PFSK-1 (cell line): ENCODE results near the gene RBP3.

Experiments
- FOXP2 ChIP-seq: optimal IDR thresholded peaks from 2 replicates; pipeline ENCODE3; 2011; ENCODE audit warnings: borderline replicate concordance, control low read depth, inconsistent platforms; ENCODE audit not compliant: insufficient read depth; ENCODE audit errors: extremely low read length, extremely low read depth
- POLR2AphosphoS5 ChIP-seq: IDR thresholded peaks from 2 replicates; pipeline ENCODE4 v1.6.1; 2012; ENCODE audit warnings: low read depth, mild to moderate bottlenecking, control low read depth, low read length, moderate library complexity
- SIN3A ChIP-seq: IDR thresholded peaks from 2 replicates; pipeline ENCODE4 v1.6.1; 2012; ENCODE audit warnings: mild to moderate bottlenecking, low read length, moderate library complexity, borderline replicate concordance; ENCODE audit not compliant: insufficient read depth
- TAF1 ChIP-seq: IDR thresholded peaks from 2 replicates; pipeline ENCODE4 v1.6.1; 2012; ENCODE audit warnings: low read length, control low read depth, borderline replicate concordance; ENCODE audit not compliant: insufficient read depth
- TF ChIP-seq, protein P1 (sequence below), 2 experiments: IDR thresholded peaks; 2 replicates each; pipeline versions ENCODE4 v1.6.1 to v1.8.0; 2011 to 2012; ENCODE audit warnings: low read depth in 2 of 2, low read length in 2 of 2, control low read depth in 1 of 2, inconsistent platforms in 1 of 2, mild to moderate bottlenecking in 1 of 2, moderate library complexity in 1 of 2; ENCODE audit not compliant: insufficient read depth in 1 of 2

Gene RBP3

GRCh38 chr10:47388879-47389278 lies 40.7 kb downstream of the RBP3 start:
- TF ChIP-seq TAF1 (no peak), FOXP2 (no peak), SIN3A (no peak), POLR2AphosphoS5 (no peak)
- TF ChIP-seq, protein P1, sequence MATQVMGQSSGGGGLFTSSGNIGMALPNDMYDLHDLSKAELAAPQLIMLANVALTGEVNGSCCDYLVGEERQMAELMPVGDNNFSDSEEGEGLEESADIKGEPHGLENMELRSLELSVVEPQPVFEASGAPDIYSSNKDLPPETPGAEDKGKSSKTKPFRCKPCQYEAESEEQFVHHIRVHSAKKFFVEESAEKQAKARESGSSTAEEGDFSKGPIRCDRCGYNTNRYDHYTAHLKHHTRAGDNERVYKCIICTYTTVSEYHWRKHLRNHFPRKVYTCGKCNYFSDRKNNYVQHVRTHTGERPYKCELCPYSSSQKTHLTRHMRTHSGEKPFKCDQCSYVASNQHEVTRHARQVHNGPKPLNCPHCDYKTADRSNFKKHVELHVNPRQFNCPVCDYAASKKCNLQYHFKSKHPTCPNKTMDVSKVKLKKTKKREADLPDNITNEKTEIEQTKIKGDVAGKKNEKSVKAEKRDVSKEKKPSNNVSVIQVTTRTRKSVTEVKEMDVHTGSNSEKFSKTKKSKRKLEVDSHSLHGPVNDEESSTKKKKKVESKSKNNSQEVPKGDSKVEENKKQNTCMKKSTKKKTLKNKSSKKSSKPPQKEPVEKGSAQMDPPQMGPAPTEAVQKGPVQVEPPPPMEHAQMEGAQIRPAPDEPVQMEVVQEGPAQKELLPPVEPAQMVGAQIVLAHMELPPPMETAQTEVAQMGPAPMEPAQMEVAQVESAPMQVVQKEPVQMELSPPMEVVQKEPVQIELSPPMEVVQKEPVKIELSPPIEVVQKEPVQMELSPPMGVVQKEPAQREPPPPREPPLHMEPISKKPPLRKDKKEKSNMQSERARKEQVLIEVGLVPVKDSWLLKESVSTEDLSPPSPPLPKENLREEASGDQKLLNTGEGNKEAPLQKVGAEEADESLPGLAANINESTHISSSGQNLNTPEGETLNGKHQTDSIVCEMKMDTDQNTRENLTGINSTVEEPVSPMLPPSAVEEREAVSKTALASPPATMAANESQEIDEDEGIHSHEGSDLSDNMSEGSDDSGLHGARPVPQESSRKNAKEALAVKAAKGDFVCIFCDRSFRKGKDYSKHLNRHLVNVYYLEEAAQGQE (IDR thresholded peaks at IDR 0.05; ENCODE audit: insufficient read depth in 1 of 2, low read depth in 2 of 2, low read length in 2 of 2): no peak

DNA sequence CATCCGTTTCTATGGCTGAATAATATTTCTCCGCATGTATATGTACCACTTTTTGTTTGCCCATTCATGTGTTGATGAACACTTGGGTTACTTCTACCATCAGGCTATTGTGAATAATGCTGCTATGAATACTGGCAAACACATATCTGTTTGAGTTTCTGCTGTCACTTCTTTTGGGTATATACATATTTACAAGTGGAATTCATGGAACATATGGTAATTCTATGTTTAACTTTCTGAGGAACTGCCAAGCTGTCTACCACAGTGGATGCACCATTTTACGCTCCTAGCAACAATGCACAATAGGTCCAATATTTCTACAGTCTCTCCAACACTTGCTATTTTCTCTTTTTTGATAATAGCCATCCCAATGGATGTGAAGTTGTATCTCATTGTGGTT lies 41.5 kb downstream of the RBP3 start:
- TF ChIP-seq POLR2AphosphoS5: no peak
- TF ChIP-seq, protein P1 (IDR thresholded peaks at IDR 0.05; ENCODE audit: insufficient read depth in 1 of 2, low read depth in 2 of 2, low read length in 2 of 2): no peak
- no peak for TF ChIP-seq SIN3A
- no peak for TF ChIP-seq FOXP2
- TF ChIP-seq TAF1: no peak

GRCh38 chr10:47396311-47396717 lies 48.2 kb downstream of the RBP3 start:
- TF ChIP-seq TAF1 (no peak), POLR2AphosphoS5 (no peak), FOXP2 (no peak), SIN3A (no peak)
- TF ChIP-seq, protein P1 (IDR thresholded peaks at IDR 0.05; ENCODE audit: insufficient read depth in 1 of 2, low read depth in 2 of 2, low read length in 2 of 2): no peak

- TF ChIP-seq SIN3A (no peak), TAF1 (no peak), FOXP2 (no peak), POLR2AphosphoS5 (no peak)
- TF ChIP-seq, protein P1 (IDR thresholded peaks at IDR 0.05; ENCODE audit: insufficient read depth in 1 of 2, low read depth in 2 of 2, low read length in 2 of 2): no peak
Measured at GRCh38 chr10:47397256-47397655, 49.1 kb downstream of the RBP3 start.

DNA sequence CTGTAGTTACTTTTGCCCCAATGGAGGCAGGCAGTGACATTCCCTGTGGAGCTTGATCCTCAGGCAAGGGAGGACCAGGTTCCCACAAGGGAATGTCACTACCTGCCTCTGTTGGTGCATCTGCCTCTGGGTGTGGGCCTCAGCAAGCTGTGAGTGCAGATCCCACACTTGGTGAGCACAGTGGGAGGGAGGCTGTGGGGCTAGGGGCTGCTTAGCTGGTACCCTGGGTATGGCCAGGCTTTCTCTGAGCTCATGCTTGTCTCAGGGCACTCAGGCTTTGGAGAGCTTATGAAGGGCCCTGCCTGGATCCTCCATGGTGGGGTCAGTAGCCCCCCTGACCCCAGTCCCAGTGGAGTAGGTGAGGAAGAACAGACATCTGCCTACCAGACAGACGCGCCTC lies 52.1 kb downstream of the RBP3 start:
- no peak for TF ChIP-seq FOXP2
- no peak for TF ChIP-seq POLR2AphosphoS5
- TF ChIP-seq, protein P1 (IDR thresholded peaks at IDR 0.05; ENCODE audit: insufficient read depth in 1 of 2, low read depth in 2 of 2, low read length in 2 of 2): no peak
- TF ChIP-seq TAF1: no peak
- TF ChIP-seq SIN3A: no peak
